ENCODE measurements around the gene CDKN2B-AS1.

The CDKN2B-AS1 gene

DNA sequence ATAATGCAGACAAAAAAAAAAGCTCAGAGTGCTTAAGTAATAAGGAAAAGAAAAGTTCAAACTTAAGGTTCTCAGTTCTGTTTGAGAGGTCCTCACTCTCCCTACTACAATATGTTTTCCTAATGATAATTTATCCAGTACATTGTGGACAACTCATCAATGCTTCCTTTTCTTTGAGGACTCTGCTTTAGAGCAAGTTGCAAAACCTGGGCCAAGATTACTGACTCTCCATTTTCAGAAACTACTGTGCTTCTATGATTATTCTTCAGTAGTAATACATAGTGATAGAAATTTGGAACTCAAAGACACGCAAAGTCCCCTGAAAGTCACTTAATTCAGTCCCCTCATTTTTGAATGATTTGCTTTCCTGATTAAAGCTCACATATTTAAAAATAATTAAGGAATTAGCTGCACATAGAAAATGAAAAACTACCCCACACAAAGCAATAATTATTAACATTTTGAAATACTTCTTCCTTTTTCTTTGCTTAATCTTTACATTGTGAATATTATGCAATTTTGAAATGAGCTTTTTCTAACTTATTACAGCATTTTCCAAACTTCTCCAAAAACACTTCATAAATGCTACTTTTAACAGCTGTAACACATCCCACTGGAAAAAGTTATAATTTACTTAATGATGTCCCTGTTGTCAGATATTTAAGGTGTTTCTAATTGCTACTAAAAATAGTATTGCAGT is 11.6 kb upstream of the CDKN2B-AS1 start:
- DNase-seq (ENCODE audit: low spot score), result no peak

DNA sequence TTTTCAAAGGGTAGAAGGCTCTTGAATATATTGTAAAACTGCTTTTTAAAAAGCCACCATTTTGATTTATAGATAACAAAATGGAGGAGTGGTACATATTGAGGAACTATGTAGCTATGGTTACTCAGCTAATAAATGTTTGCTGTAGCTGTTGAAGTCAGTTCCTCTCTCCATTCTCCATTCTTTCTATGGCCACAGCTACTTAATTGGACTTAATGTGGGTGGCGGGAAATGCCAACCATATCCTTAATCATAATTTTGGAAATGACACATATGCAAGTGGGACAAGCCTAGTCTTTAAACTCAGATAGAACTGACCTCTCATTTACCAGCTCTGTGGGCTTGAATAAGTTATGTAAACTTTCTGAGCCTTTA is 11.0 kb upstream of the CDKN2B-AS1 start:
- no peak for DNase-seq (ENCODE audit: low spot score)

- DNase-seq (ENCODE audit: low spot score), result no peak
These were observed 10.5 kb upstream of the CDKN2B-AS1 start for GRCh38 chr9:21984101-21984500.

DNA sequence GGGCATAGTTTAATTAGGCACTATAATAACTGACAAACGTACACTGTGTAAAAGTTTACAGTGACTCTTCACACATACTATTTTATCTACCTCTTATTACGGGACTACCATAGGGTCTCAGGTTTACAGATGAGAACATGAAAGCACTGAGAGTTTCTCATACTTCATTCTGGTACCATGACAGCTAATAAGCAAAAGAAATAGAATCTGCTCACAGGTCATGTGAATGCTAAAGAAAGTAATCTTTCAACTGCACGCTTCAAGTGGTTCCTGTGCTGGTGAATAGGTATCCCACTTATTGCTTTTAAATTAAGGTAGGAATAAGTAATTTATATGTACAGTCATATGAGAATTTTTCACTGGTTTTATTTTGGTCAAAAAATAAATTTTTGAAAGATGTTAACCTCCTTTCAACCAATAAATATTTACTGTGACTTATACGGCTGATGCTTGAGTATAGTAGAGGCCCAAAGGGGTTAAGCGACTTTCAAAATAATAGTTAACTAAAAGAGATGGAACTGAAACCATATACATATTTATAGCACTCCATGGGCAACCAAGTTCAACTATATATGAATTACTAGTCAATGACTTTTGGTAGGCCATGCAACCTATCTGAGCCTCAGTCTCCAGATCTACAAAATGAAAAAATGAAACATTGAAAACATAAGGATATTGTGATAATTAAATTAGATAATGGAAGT is 8.5 kb upstream of the CDKN2B-AS1 start:
- no peak for DNase-seq (ENCODE audit: low spot score)

GRCh38 chr9:21988056-21988990 is 6.3 kb upstream of the CDKN2B-AS1 start:
- DNase-seq (ENCODE audit: low spot score), result no peak

DNA sequence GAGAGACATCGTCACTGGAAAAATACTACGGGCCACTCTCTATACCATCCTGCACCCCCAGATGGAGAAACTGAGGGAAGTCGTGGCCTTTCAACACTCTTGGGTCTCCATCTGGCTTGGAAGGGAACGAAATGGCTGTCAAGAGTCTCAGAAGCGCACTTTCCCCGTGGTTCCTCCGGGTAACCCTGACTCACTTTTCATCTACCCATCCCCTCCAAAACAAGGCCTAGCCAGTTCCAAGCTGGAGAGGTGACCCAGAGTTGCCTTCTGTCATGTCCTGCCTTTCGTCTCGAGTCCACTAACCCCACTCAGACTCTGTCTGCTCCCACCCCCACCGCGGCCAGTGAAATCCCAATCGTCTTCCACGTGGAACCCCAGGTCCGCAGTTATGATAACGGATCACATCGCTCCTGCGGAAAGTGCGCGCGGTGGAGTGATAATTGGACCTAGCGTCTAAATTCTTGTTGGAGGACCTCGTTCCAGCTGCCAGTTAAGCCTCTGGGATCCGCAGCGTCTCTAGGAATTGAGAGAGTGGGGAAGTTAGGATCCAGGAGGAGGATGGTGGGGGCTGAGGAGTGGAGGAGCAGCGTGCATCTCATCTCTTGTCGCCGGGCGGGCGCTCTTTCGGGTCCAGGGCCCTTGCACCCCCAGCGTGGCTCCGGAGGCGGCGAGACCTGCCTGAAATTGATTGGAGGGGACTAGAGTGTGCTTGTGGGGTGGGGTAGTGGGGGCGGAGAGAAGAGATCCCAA is 5.0 kb upstream of the CDKN2B-AS1 start:
- no peak for DNase-seq (ENCODE audit: low spot score)

DNA sequence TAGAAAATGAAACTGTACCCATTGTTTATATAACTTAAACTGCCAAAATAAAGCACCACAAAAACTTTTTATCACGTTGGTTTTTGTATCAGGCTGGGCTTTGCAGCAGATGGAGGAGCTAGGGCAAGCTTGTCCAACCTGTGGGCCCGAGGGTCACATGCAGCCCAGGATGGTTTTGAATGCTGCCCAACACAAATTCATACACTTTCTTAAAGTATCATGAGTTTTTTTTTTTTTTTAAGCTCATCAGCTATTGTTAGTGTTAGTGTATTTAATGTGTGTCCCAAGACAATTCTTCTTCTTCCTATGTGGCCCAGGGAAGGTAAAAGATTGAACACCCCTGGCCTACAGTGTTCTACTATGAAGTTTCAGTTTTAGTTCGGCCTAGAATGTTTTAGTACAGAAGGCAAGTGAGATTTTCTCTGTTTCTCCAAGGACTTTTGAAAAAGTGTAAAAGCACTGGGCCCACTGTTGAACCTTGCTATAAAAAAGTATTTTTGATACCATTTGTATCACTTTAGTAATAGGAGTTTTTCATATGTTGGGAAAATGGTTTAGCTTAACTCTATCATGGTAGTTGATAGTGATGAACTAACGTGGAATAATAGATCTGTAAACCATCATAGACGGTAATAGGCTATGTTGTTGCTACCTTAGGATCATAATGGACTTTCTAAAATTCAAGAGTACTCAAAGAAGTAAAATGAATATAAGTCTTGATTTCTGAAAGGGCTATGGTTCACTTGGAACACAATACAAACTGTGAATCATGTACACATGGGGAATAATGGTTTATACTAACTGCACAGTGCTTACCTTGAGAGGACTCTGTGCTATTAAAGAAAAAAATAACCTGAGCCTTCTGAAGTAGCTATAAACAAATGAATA is 3.3 kb upstream of the CDKN2B-AS1 start:
- no peak for DNase-seq (ENCODE audit: low spot score)

- no peak for DNase-seq (ENCODE audit: low spot score)
These were observed 1.6 kb upstream of the CDKN2B-AS1 start for GRCh38 chr9:21993007-21993406.

- peak; percentile 57 for DNase-seq (ENCODE audit: low spot score)
These were observed 567 bp upstream of the CDKN2B-AS1 start, which contains the start of gene CDKN2A for GRCh38 chr9:21993893-21994555. Gene CDKN2A, minus strand, starts transcription at chr9:21994392.

GRCh38 chr9:21995006-21995665 is 545 bp downstream of the CDKN2B-AS1 start:
- peak; percentile 82 for DNase-seq (ENCODE audit: low spot score)

- DNase-seq (ENCODE audit: low spot score), result peak; percentile 21
These were observed 1.2 kb downstream of the CDKN2B-AS1 start for GRCh38 chr9:21995666-21996398.

GRCh38 chr9:21996438-21996837 is 1.8 kb downstream of the CDKN2B-AS1 start:
- DNase-seq (ENCODE audit: low spot score), result no peak

- DNase-seq (ENCODE audit: low spot score), result no peak
These were observed 2.3 kb downstream of the CDKN2B-AS1 start for GRCh38 chr9:21996858-21997257.

DNA sequence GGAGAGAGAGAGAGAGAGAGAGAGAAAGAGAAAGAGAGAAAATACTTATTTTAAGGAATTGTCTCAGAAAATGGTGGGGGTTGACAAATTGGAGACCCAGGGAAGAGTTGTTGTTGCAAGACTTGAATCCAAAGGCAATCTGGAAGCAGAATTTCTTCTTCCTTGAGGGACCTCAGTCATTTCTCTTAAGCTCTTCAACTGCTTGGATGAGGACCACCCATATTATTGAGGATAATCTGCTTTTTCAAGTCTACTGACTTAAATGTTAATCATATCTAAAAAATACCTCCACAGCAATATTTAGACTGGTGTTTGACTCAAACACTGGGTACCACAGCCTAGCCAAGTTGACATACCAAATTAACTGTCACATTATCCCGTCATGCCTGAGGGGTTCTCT is 2.9 kb downstream of the CDKN2B-AS1 start:
- no peak for DNase-seq (ENCODE audit: low spot score)

GRCh38 chr9:21998026-21998425 is 3.4 kb downstream of the CDKN2B-AS1 start:
- DNase-seq (ENCODE audit: low spot score), result no peak

DNA sequence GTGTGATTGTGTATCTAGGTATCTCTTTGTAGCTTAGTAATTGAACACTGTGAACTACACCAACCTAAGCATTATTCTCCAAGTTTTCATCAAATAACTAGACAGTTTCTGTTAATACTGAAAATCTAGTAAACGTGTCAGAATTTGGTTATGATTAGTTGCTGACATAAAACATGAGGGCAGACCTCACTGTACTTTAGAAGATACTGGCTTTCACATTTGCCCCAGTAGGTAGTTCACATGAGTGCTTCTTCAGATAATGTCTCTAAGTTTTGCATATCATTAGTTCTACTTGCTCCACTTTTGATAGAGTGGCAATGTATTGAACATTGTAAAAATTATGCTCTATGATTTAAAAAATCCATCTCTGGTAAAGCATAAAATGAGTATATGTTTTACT is 7.4 kb downstream of the CDKN2B-AS1 start:
- DNase-seq (ENCODE audit: low spot score), result no peak

DNA sequence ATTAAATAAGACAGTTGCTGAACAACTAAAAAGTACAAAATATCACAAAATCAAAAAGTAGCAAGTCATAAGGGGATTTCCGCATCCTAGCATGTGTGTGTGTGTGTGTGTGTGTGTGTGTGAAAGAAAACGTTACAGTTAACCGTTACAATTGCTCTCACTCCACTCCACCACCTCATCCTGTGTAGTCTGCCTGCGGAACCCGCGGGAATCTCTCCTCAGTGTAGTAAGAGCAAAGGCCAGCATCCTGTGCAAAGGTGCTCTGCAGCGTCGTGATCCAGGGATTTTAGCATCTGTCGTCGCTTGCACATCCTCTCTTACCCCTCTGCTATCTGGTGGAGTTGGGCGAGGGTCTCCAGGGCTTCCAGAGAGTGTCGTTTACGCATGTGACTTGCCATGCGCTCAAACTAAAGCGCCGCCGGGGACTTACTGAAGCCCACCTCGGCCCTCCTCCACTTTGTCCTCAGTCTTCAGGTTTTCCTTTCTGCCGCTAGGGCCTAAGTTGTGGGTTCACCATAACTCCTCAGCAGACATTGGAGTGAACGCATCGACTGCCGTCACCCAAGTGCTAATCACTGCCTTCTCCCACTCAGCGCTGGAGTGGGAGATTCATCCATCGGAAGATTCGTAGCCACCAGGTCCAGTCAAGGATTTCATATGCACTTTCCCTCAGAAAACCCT is 10.6 kb downstream of the CDKN2B-AS1 start:
- DNase-seq (ENCODE audit: low spot score), result peak; percentile 35

Measured in CD4-positive, alpha-beta T cell treated with Interleukin-2 at 100 ng/mL for 4 hours (primary cell).